ENCODE measurements around the gene STAT1.

Gene STAT1

GRCh38 chr2:190947141-190947540, 66.8 kb downstream of the STAT1 start:
- CTCF ChIA-PET, result interaction anchor here (0.6 to 2.9 kb wide), 11 partner anchors 8 to 271 kb away, joined by 3 to 11 read pairs (median 4); no protein-coding TSS in a partner anchor
- TF ChIP-seq, protein P1, sequence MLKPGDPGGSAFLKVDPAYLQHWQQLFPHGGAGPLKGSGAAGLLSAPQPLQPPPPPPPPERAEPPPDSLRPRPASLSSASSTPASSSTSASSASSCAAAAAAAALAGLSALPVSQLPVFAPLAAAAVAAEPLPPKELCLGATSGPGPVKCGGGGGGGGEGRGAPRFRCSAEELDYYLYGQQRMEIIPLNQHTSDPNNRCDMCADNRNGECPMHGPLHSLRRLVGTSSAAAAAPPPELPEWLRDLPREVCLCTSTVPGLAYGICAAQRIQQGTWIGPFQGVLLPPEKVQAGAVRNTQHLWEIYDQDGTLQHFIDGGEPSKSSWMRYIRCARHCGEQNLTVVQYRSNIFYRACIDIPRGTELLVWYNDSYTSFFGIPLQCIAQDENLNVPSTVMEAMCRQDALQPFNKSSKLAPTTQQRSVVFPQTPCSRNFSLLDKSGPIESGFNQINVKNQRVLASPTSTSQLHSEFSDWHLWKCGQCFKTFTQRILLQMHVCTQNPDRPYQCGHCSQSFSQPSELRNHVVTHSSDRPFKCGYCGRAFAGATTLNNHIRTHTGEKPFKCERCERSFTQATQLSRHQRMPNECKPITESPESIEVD (tag by site-specific recombination; IDR thresholded peaks at IDR 0.05), result peak; percentile 37; the same call in 1 of the 2 replicates
- no peak for TF ChIP-seq ZNF274 (IDR thresholded peaks at IDR 0.05; ENCODE audit: low read length)
- no peak for TF ChIP-seq ZNF274 (tag by site-specific recombination; IDR thresholded peaks at IDR 0.05; ENCODE audit: borderline replicate concordance)
- Histone ChIP-seq H3K27ac (ENCODE audit: extremely low read depth, low read depth, low read length) (no peak overlapping the region), H3K4me1 (ENCODE audit: control insufficient read depth, insufficient read depth, low read length) (peaks cover 6% of the 10 kb centered on the region), H3K4me3 (ENCODE audit: low read depth, low read length) (no peak overlapping the region), H3K9me3 (ENCODE audit: control insufficient read depth, insufficient read depth, low read depth, low read length) (no peaks in the 10 kb centered on the region), H3K36me3 (ENCODE audit: control insufficient read depth in 2 of 2, insufficient read depth in 1 of 2, low read length in 2 of 2) (no peaks in the 10 kb centered on the region)
- POLR2A ChIA-PET, result interaction anchor here (1.3 to 3.5 kb wide), 3 partner anchors 33 to 73 kb away, joined by 3 to 18 read pairs (median 9); partner anchors contain the start of gene GLS

GRCh38 chr2:190943706-190944105, 70.3 kb downstream of the STAT1 start:
- TF ChIP-seq ZBTB48 (tag by site-specific recombination; IDR thresholded peaks at IDR 0.05) (no peak), ZNF362 (tag by site-specific recombination; IDR thresholded peaks at IDR 0.05) (no peak), ZNF133 (tag by site-specific recombination; IDR thresholded peaks at IDR 0.05) (no peak), ZNF121 (tag by site-specific recombination; IDR thresholded peaks at IDR 0.05) (no peak), HOXA7 (CRISPR knock-in tag; IDR thresholded peaks at IDR 0.05; ENCODE audit: borderline replicate concordance) (no peak), ZNF311 (tag by site-specific recombination; IDR thresholded peaks at IDR 0.05; ENCODE audit: borderline replicate concordance) (no peak), SP2 (tag by site-specific recombination; IDR thresholded peaks at IDR 0.05) (no peak), SP3 (tag by site-specific recombination; IDR thresholded peaks at IDR 0.05) (no peak), ZNF664 (tag by site-specific recombination; IDR thresholded peaks at IDR 0.05) (no peak), ZIC2 (tag by site-specific recombination; IDR thresholded peaks at IDR 0.05) (no peak)
- no peaks in the 10 kb centered on the region for H3K9me3 ChIP-seq (ENCODE audit: control insufficient read depth, insufficient read depth, low read depth, low read length)
- H3K4me1 ChIP-seq (ENCODE audit: control insufficient read depth, insufficient read depth, low read length), result peaks cover 7% of the 10 kb centered on the region
- H3K36me3 ChIP-seq (ENCODE audit: control insufficient read depth in 2 of 2, insufficient read depth in 1 of 2, low read length in 2 of 2), result no peaks in the 10 kb centered on the region
- H3K27ac ChIP-seq (ENCODE audit: extremely low read depth, low read depth, low read length), result no peak overlapping the region
- CTCF ChIA-PET, result no interaction called here
- POLR2A ChIA-PET, result interaction anchor here (0.9 kb wide), 1 partner anchor 36 kb away, joined by 3 read pairs; no protein-coding TSS in a partner anchor
- H3K4me3 ChIP-seq (ENCODE audit: low read depth, low read length), result no peak overlapping the region

DNA sequence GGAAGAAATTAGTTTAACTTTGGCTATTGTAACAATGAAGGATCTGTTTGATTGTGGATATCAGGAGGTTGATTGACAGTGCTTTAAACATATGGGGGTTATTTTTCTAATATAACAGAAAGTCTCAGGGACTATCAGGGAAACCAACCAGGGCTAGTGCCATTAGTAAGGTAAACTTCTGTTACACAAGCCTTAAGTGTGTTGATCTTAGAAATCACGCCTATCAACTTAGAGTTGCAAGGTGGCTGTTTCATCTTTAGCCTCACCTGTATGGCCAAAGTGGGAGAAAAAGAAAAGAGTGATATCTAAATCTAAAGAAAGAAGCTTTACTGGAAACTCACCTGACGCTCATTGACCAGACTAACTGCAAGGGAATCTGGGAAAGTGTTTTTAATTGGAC, 71.3 kb downstream of the STAT1 start:
- Histone ChIP-seq H3K27ac (ENCODE audit: extremely low read depth, low read depth, low read length) (no peak overlapping the region), H3K9me3 (ENCODE audit: control insufficient read depth, insufficient read depth, low read depth, low read length) (no peaks in the 10 kb centered on the region), H3K36me3 (ENCODE audit: control insufficient read depth in 2 of 2, insufficient read depth in 1 of 2, low read length in 2 of 2) (no peaks in the 10 kb centered on the region), H3K4me3 (ENCODE audit: low read depth, low read length) (no peak overlapping the region), H3K4me1 (ENCODE audit: control insufficient read depth, insufficient read depth, low read length) (peaks cover 12% of the 10 kb centered on the region)
- POLR2A ChIA-PET, result interaction anchor here (0.9 kb wide), 1 partner anchor 37 kb away, joined by 3 read pairs; no protein-coding TSS in a partner anchor
- CTCF ChIA-PET, result no interaction called here
- no peak for TF ChIP-seq HOXC10 (CRISPR knock-in tag; IDR thresholded peaks at IDR 0.05)
- TF ChIP-seq, protein P2, sequence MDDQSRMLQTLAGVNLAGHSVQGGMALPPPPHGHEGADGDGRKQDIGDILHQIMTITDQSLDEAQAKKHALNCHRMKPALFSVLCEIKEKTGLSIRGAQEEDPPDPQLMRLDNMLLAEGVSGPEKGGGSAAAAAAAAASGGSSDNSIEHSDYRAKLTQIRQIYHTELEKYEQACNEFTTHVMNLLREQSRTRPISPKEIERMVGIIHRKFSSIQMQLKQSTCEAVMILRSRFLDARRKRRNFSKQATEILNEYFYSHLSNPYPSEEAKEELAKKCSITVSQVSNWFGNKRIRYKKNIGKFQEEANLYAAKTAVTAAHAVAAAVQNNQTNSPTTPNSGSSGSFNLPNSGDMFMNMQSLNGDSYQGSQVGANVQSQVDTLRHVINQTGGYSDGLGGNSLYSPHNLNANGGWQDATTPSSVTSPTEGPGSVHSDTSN (CRISPR knock-in tag; IDR thresholded peaks at IDR 0.05), result no peak
- TF ChIP-seq, protein P3, sequence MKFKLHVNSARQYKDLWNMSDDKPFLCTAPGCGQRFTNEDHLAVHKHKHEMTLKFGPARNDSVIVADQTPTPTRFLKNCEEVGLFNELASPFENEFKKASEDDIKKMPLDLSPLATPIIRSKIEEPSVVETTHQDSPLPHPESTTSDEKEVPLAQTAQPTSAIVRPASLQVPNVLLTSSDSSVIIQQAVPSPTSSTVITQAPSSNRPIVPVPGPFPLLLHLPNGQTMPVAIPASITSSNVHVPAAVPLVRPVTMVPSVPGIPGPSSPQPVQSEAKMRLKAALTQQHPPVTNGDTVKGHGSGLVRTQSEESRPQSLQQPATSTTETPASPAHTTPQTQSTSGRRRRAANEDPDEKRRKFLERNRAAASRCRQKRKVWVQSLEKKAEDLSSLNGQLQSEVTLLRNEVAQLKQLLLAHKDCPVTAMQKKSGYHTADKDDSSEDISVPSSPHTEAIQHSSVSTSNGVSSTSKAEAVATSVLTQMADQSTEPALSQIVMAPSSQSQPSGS (tag by site-specific recombination; IDR thresholded peaks at IDR 0.05; ENCODE audit: low read depth), result no peak
- TF ChIP-seq YY1 (tag by site-specific recombination; IDR thresholded peaks at IDR 0.05), result no peak
- TF ChIP-seq ZFP37 (tag by site-specific recombination; IDR thresholded peaks at IDR 0.05), result no peak
- no peak for TF ChIP-seq ZNF140 (tag by site-specific recombination; IDR thresholded peaks at IDR 0.05)
- TF ChIP-seq ZNF280D (tag by site-specific recombination; IDR thresholded peaks at IDR 0.05), result no peak
- TF ChIP-seq ZNF324 (tag by site-specific recombination; IDR thresholded peaks at IDR 0.05), result no peak
- TF ChIP-seq ZNF274 (IDR thresholded peaks at IDR 0.05; ENCODE audit: low read length), result no peak
- no peak for TF ChIP-seq ZNF274 (tag by site-specific recombination; IDR thresholded peaks at IDR 0.05; ENCODE audit: borderline replicate concordance)
- no peak for TF ChIP-seq GLI4 (tag by site-specific recombination; IDR thresholded peaks at IDR 0.05)
- TF ChIP-seq ZNF433 (tag by site-specific recombination; IDR thresholded peaks at IDR 0.05; ENCODE audit: low read depth), result no peak
- no peak for TF ChIP-seq ZNF629 (tag by site-specific recombination; IDR thresholded peaks at IDR 0.05)
- TF ChIP-seq ZNF132 (tag by site-specific recombination; IDR thresholded peaks at IDR 0.05; ENCODE audit: borderline replicate concordance), result no peak

Data from HEK293 (cell line).